NB4 (cell line): ENCODE results near the gene MYLK.

ENCODE experiments used
- CTCF ChIP-seq: IDR thresholded peaks from one replicate; pipeline ENCODE4 v1.5.1; 2012; ENCODE audit warnings: low read depth, low read length
- MYC ChIP-seq: IDR thresholded peaks from 2 replicates; pipeline ENCODE4 v1.6.1; 2011; ENCODE audit warnings: low read depth, low read length
- POLR2A ChIP-seq: IDR thresholded peaks from 2 replicates; pipeline ENCODE4 v1.6.1; 2011; ENCODE audit warnings: mild to moderate bottlenecking; ENCODE audit not compliant: insufficient read length; ENCODE audit errors: extremely low read depth
- TF ChIP-seq, protein P1 (sequence below): IDR thresholded peaks from 2 replicates; pipeline ENCODE4 v1.6.1; 2011; ENCODE audit warnings: low read depth, low read length

DNA sequence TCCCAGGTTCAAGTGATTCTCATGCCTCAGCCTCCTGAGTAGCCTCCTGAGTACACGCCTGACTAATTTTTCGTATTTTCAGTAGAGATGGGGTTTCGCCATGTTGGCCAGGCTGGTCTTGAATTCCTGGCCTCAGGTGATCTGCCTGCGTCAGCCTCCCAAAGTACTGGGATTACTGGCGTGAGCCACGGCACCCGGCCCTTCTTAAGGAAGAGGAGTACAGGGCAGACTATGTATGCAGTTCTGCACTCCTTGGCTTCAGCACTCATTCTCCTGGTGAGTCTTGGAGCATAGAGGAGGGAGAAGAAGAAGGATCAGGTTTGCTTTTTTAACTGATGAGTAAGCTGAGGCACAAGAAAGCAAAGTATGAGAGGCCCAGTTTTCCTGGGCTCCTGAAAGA is 199.5 kb downstream of the MYLK start:
- TF ChIP-seq CTCF (no peak), POLR2A (no peak), MYC (no peak)
- TF ChIP-seq, protein P1, sequence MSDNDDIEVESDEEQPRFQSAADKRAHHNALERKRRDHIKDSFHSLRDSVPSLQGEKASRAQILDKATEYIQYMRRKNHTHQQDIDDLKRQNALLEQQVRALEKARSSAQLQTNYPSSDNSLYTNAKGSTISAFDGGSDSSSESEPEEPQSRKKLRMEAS: no peak
